SU-DHL-6 (cell line): ENCODE measurements around the gene PRMT1.

Experiments used
- H2AFZ ChIP-seq: fragments of 200-600 bp; sonication (generic); 2 replicates; pipeline ENCODE4 v1.6.1; 2014; ENCODE audit warnings: low read depth, mild to moderate bottlenecking, moderate library complexity, mixed read lengths, antibody characterized with exemption, low read length; ENCODE audit not compliant: severe bottlenecking
- H3F3A ChIP-seq: fragments of 200-600 bp; shearing (Covaris generic); 2 replicates; pipeline ENCODE4 v1.6.0; 2016; ENCODE audit warnings: antibody characterized with exemption, mild to moderate bottlenecking; ENCODE audit not compliant: insufficient read depth
- H3K27ac ChIP-seq: fragments of 200-600 bp; sonication (generic); 2 replicates; pipeline ENCODE4 v1.5.1; 2016; ENCODE audit warnings: low read depth, mild to moderate bottlenecking, low read length, moderate library complexity, mixed read lengths
- H3K27me3 ChIP-seq: fragments of 200-600 bp; sonication (generic), shearing (Covaris generic); 2 replicates; pipeline ENCODE4 v1.6.0; 2014; ENCODE audit warnings: mild to moderate bottlenecking, low read length
- H3K36me3 ChIP-seq: fragments of 200-600 bp; sonication (generic); 2 replicates; pipeline ENCODE4 v1.6.1; 2014; ENCODE audit warnings: mild to moderate bottlenecking, low read length, mixed read lengths
- H3K4me2 ChIP-seq: fragments of 300-600, 200-600 bp; shearing (Covaris generic), sonication (generic); 2 replicates; pipeline ENCODE4 v1.6.0; 2014; ENCODE audit warnings: low read length, low read depth, mild to moderate bottlenecking; ENCODE audit not compliant: poor library complexity, severe bottlenecking
- H3K4me3 ChIP-seq: fragments of 200-600 bp; sonication (generic); 2 replicates; pipeline ENCODE4 v1.5.1; 2014; ENCODE audit warnings: antibody characterized with exemption, low read length, mild to moderate bottlenecking, mixed read lengths; ENCODE audit not compliant: insufficient read depth, poor library complexity, severe bottlenecking
- H3K79me2 ChIP-seq: fragments of 200-600 bp; sonication (generic); 2 replicates; pipeline ENCODE4 v1.6.1; 2014; ENCODE audit warnings: mild to moderate bottlenecking, low read length, moderate library complexity; ENCODE audit not compliant: insufficient read depth
- H3K9ac ChIP-seq: fragments of 200-600 bp; sonication (generic); 2 replicates; pipeline ENCODE4 v1.7.0; 2014; ENCODE audit warnings: mild to moderate bottlenecking, low read length
- H3K9me2 ChIP-seq: fragments of 200-600 bp; sonication (generic); replicated peaks from 2 replicates; pipeline ENCODE4 v1.6.1; 2014; ENCODE audit warnings: low read length; ENCODE audit not compliant: insufficient read depth
- H3K9me3 ChIP-seq: fragments of 200-600 bp; sonication (generic); 2 replicates; pipeline ENCODE4 v1.6.1; 2014; ENCODE audit warnings: low read length, mixed read lengths; ENCODE audit not compliant: insufficient read depth
- H4K20me1 ChIP-seq: fragments of 200-600 bp; sonication (generic); 2 replicates; pipeline ENCODE4 v1.6.1; 2014; ENCODE audit warnings: low read depth, mild to moderate bottlenecking, antibody characterized with exemption, low read length, moderate library complexity, mixed read lengths
- EZH2phosphoT487 ChIP-seq: fragments of 200-600 bp; sonication (generic), shearing (Covaris generic); conservative IDR thresholded peaks from 2 replicates; pipeline ENCODE4 v1.6.1; 2018; ENCODE audit warnings: mild to moderate bottlenecking, antibody characterized with exemption, low read length, moderate library complexity, mixed read lengths
- TF ChIP-seq, protein P1 (sequence below): fragments of 200-600 bp; sonication (generic); IDR thresholded peaks from one replicate; pipeline ENCODE4 v1.5.1; 2017; ENCODE audit warnings: antibody characterized with exemption, mild to moderate bottlenecking, low read length, moderate library complexity; ENCODE audit not compliant: insufficient read depth, poor library complexity, severe bottlenecking

PRMT1 gene

GRCh38 chr19:49677231-49677900, at the start of gene PRMT1:
TSS of gene PRMT1 (plus strand) at chr19:49677271. CDS start at chr19:49677281, 10 bp downstream.
- Histone ChIP-seq H3K79me2 (peaks cover 49% of the 10 kb centered on the region), H3K9ac (peak within 1 kb of the TSS; percentile 97), H3K36me3 (peaks cover 13% of the 10 kb centered on the region), H3K4me3 (peak within 1 kb of the TSS; percentile 95), H3K27me3 (no peaks in the 10 kb centered on the region), H3K9me3 (no peaks in the 10 kb centered on the region), H3K9me2 (no peaks in the 10 kb centered on the region), H3K4me2 (peak within 1 kb of the TSS; percentile 97), H3F3A (peaks cover 28% of the 10 kb centered on the region), H2AFZ (peak within 1 kb of the TSS; percentile 28), H4K20me1 (peaks cover 5% of the 10 kb centered on the region; the same call in 1 of the 2 replicates), H3K27ac (peak within 1 kb of the TSS; percentile 96)
- TF ChIP-seq EZH2phosphoT487: no peak
- TF ChIP-seq, protein P1, sequence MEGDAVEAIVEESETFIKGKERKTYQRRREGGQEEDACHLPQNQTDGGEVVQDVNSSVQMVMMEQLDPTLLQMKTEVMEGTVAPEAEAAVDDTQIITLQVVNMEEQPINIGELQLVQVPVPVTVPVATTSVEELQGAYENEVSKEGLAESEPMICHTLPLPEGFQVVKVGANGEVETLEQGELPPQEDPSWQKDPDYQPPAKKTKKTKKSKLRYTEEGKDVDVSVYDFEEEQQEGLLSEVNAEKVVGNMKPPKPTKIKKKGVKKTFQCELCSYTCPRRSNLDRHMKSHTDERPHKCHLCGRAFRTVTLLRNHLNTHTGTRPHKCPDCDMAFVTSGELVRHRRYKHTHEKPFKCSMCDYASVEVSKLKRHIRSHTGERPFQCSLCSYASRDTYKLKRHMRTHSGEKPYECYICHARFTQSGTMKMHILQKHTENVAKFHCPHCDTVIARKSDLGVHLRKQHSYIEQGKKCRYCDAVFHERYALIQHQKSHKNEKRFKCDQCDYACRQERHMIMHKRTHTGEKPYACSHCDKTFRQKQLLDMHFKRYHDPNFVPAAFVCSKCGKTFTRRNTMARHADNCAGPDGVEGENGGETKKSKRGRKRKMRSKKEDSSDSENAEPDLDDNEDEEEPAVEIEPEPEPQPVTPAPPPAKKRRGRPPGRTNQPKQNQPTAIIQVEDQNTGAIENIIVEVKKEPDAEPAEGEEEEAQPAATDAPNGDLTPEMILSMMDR: no peak

DNA sequence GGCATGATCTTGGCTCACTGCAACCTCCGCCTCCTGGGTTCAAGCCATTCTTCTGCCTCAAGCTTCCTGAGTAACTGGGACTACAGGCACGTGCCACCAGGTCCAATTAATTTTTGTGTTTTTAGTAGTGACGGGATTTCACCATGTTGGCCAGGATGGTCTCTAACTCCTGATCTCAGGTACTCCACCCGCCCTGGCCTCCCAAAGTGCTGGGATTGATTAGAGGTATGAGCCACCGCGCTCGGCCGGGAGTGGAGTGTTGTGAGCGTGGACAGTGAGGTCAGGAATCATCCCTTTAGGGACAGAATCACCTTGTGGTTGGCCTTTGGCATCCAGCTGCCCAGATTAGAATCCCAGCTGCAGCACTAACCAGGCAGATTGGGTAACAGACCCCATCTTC, 47.4 kb upstream of the PRMT1 start:
- Histone ChIP-seq H3K36me3 (no peaks in the 10 kb centered on the region), H4K20me1 (no peaks in the 10 kb centered on the region), H3K9me3 (no peaks in the 10 kb centered on the region), H3K27me3 (no peaks in the 10 kb centered on the region), H3F3A (no peaks in the 10 kb centered on the region), H3K27ac (no peak overlapping the region), H3K9ac (no peak overlapping the region), H3K79me2 (no peaks in the 10 kb centered on the region), H2AFZ (no peak overlapping the region), H3K9me2 (no peaks in the 10 kb centered on the region), H3K4me3 (no peak overlapping the region), H3K4me2 (no peak overlapping the region)
- TF ChIP-seq, protein P1: no peak

GRCh38 chr19:49631014-49631588, 46.0 kb upstream of the PRMT1 start:
- H3F3A ChIP-seq: no peaks in the 10 kb centered on the region
- no peak overlapping the region for H3K4me2 ChIP-seq
- H2AFZ ChIP-seq: no peak overlapping the region
- no peak overlapping the region for H3K27ac ChIP-seq
- no peak overlapping the region for H3K4me3 ChIP-seq
- no peaks in the 10 kb centered on the region for H3K36me3 ChIP-seq
- no peaks in the 10 kb centered on the region for H3K9me2 ChIP-seq
- no peaks in the 10 kb centered on the region for H3K79me2 ChIP-seq
- no peaks in the 10 kb centered on the region for H3K9me3 ChIP-seq
- no peaks in the 10 kb centered on the region for H3K27me3 ChIP-seq
- no peak overlapping the region for H3K9ac ChIP-seq
- no peaks in the 10 kb centered on the region for H4K20me1 ChIP-seq
- no peak for TF ChIP-seq EZH2phosphoT487
- TF ChIP-seq, protein P1: no peak
